SJSA1 (cell line): Measurements from ENCODE around the gene FOXK2. TPM values are rescaled to one million over a fixed set of nuclear protein-coding genes. Genes with fewer than 3 reads are reported as not detected.

Source experiments
- DNase-seq, 2 experiments: peaks; one replicate each; pipeline ENCODE4 v3.0.0-alpha.2; 2015 to 2020; ENCODE audit warnings: low spot score in 2 of 2, low read depth in 1 of 2
- H3K27ac ChIP-seq: fragments of 250-450 bp; sonication (Bioruptor Pico); 2 replicates; pipeline ENCODE4 v1.5.1; 2020; ENCODE audit warnings: mild to moderate bottlenecking, moderate library complexity
- H3K27me3 ChIP-seq: fragments of 250-450 bp; sonication (Bioruptor Pico); replicated peaks from 2 replicates; pipeline ENCODE4 v1.5.1; 2020; ENCODE audit warnings: mild to moderate bottlenecking, moderate library complexity
- H3K36me3 ChIP-seq: fragments of 250-450 bp; sonication (Bioruptor Pico); 2 replicates; pipeline ENCODE4 v1.5.1; 2020; ENCODE audit warnings: mild to moderate bottlenecking
- H3K4me1 ChIP-seq: fragments of 250-450 bp; sonication (Bioruptor Pico); replicated peaks from 2 replicates; pipeline ENCODE4 v1.6.1; 2021; ENCODE audit warnings: mild to moderate bottlenecking
- H3K4me3 ChIP-seq: fragments of 250-450 bp; sonication (Bioruptor Pico); 2 replicates; pipeline ENCODE4 v1.5.1; 2020; ENCODE audit warnings: mild to moderate bottlenecking
- H3K9me3 ChIP-seq: fragments of 250-450 bp; sonication (Bioruptor Pico); replicated peaks from 2 replicates; pipeline ENCODE4 v1.5.1; 2020; ENCODE audit warnings: mild to moderate bottlenecking
- total RNA-seq: library from RNA; depleted of rRNA; stranded (reverse); fragments of >200 nt; shearing (Covaris generic); gene quantifications from 2 replicates; pipeline ENCODE4 v1.2.3, GENCODE V29; 2014

FOXK2 gene
- total RNA-seq, 1 experiment from 2014 or later = 54.9 TPM

GRCh38 chr17:82638183-82638773 lies 118.7 kb downstream of the FOXK2 start:
- H3K4me1 ChIP-seq = no peaks in the 10 kb centered on the region
- H3K27ac ChIP-seq = no peak overlapping the region
- DNase-seq = no peak
- no peak overlapping the region for H3K4me3 ChIP-seq
- H3K36me3 ChIP-seq = peaks cover 87% of the 10 kb centered on the region
- no peaks in the 10 kb centered on the region for H3K9me3 ChIP-seq
- H3K27me3 ChIP-seq = no peaks in the 10 kb centered on the region

GRCh38 chr17:82639628-82640027 lies 120.1 kb downstream of the FOXK2 start:
- H3K36me3 ChIP-seq = peaks cover 89% of the 10 kb centered on the region

GRCh38 chr17:82640036-82640435 lies 120.5 kb downstream of the FOXK2 start:
- no peaks in the 10 kb centered on the region for H3K9me3 ChIP-seq
- no peak overlapping the region for H3K4me3 ChIP-seq
- H3K36me3 ChIP-seq = peaks cover 91% of the 10 kb centered on the region
- H3K4me1 ChIP-seq = no peaks in the 10 kb centered on the region
- no peak overlapping the region for H3K27ac ChIP-seq
- no peaks in the 10 kb centered on the region for H3K27me3 ChIP-seq
- DNase-seq = no peak

More at GRCh38 chr17:82639628-82640027, 120.1 kb downstream of the FOXK2 start:
- no peaks in the 10 kb centered on the region for H3K27me3 ChIP-seq
- no peak overlapping the region for H3K27ac ChIP-seq
- H3K4me3 ChIP-seq = no peak overlapping the region
- DNase-seq = no peak
- H3K9me3 ChIP-seq = no peaks in the 10 kb centered on the region
- no peaks in the 10 kb centered on the region for H3K4me1 ChIP-seq

- no peak for DNase-seq
- Histone ChIP-seq H3K27ac (no peak overlapping the region), H3K9me3 (no peaks in the 10 kb centered on the region), H3K4me1 (peaks cover 6% of the 10 kb centered on the region), H3K36me3 (peaks cover 90% of the 10 kb centered on the region), H3K27me3 (no peaks in the 10 kb centered on the region), H3K4me3 (no peak overlapping the region)
Observed at GRCh38 chr17:82642022-82642421, 122.5 kb downstream of the FOXK2 start.

- Histone ChIP-seq H3K27me3 (no peaks in the 10 kb centered on the region), H3K4me3 (no peak overlapping the region), H3K27ac (no peak overlapping the region), H3K4me1 (peaks cover 9% of the 10 kb centered on the region), H3K36me3 (peaks cover 83% of the 10 kb centered on the region), H3K9me3 (peaks cover 2% of the 10 kb centered on the region; the same call in 1 of the 2 replicates)
- DNase-seq = no peak
Observed at GRCh38 chr17:82644148-82644547, 124.6 kb downstream of the FOXK2 start.

GRCh38 chr17:82645516-82645915 lies 126.0 kb downstream of the FOXK2 start:
- H3K9me3 ChIP-seq = peaks cover 2% of the 10 kb centered on the region; the same call in 1 of the 2 replicates
- no peak for DNase-seq
- peaks cover 70% of the 10 kb centered on the region for H3K36me3 ChIP-seq
- no peak overlapping the region for H3K27ac ChIP-seq
- H3K27me3 ChIP-seq = no peaks in the 10 kb centered on the region
- no peak overlapping the region for H3K4me3 ChIP-seq
- H3K4me1 ChIP-seq = peaks cover 9% of the 10 kb centered on the region

- Histone ChIP-seq H3K27ac (peak overlapping the region; percentile 94), H3K9me3 (peaks cover 2% of the 10 kb centered on the region; the same call in 1 of the 2 replicates), H3K4me1 (peaks cover 9% of the 10 kb centered on the region), H3K4me3 (peak overlapping the region; percentile 99), H3K36me3 (peaks cover 48% of the 10 kb centered on the region), H3K27me3 (no peaks in the 10 kb centered on the region)
- DNase-seq = peak; percentile 37 to 60
Observed at GRCh38 chr17:82647593-82648164, 128.1 kb downstream of the FOXK2 start.

- Histone ChIP-seq H3K36me3 (peaks cover 43% of the 10 kb centered on the region), H3K4me3 (peak within 1 kb of the TSS; percentile 99), H3K4me1 (peaks cover 9% of the 10 kb centered on the region), H3K27ac (peak within 1 kb of the TSS; percentile 94), H3K27me3 (no peaks in the 10 kb centered on the region), H3K9me3 (peaks cover 2% of the 10 kb centered on the region; the same call in 1 of the 2 replicates)
- DNase-seq = peak; percentile 93 to 97
Observed at GRCh38 chr17:82648165-82648668, 128.7 kb downstream of the FOXK2 start, which contains the start of gene WDR45B. TSS of gene WDR45B (minus strand) at chr17:82648444. CDS start at chr17:82648340, 104 bp downstream.

GRCh38 chr17:82648742-82649331 lies 129.3 kb downstream of the FOXK2 start:
- H3K9me3 ChIP-seq = peaks cover 2% of the 10 kb centered on the region; the same call in 1 of the 2 replicates
- H3K4me3 ChIP-seq = peak overlapping the region; percentile 43
- peak overlapping the region; percentile 50; the same call in 1 of the 2 replicates for H3K27ac ChIP-seq
- H3K36me3 ChIP-seq = peaks cover 36% of the 10 kb centered on the region
- H3K4me1 ChIP-seq = peaks cover 9% of the 10 kb centered on the region
- no peaks in the 10 kb centered on the region for H3K27me3 ChIP-seq
- peak; percentile 51 to 65 for DNase-seq

GRCh38 chr17:82649501-82650261 lies 130.1 kb downstream of the FOXK2 start:
- Histone ChIP-seq H3K27me3 (no peaks in the 10 kb centered on the region), H3K4me1 (peaks cover 9% of the 10 kb centered on the region), H3K36me3 (peaks cover 28% of the 10 kb centered on the region), H3K4me3 (no peak overlapping the region), H3K27ac (no peak overlapping the region), H3K9me3 (peaks cover 2% of the 10 kb centered on the region; the same call in 1 of the 2 replicates)
- no peak for DNase-seq

GRCh38 chr17:82650723-82651122 lies 131.2 kb downstream of the FOXK2 start:
- Histone ChIP-seq H3K27ac (no peak overlapping the region), H3K4me3 (no peak overlapping the region), H3K27me3 (no peaks in the 10 kb centered on the region), H3K4me1 (peaks cover 9% of the 10 kb centered on the region), H3K36me3 (peaks cover 20% of the 10 kb centered on the region), H3K9me3 (peaks cover 2% of the 10 kb centered on the region; the same call in 1 of the 2 replicates)
- DNase-seq = no peak

GRCh38 chr17:82653651-82654528 lies 134.4 kb downstream of the FOXK2 start:
- Histone ChIP-seq H3K27me3 (no peaks in the 10 kb centered on the region), H3K36me3 (no peaks in the 10 kb centered on the region), H3K4me1 (peaks cover 2% of the 10 kb centered on the region; the same call in 1 of the 2 replicates), H3K9me3 (no peaks in the 10 kb centered on the region), H3K4me3 (no peak overlapping the region), H3K27ac (no peak overlapping the region)
- DNase-seq = no peak
